Neural cell (in vitro differentiated cells): ENCODE measurements around the gene RAP1A. TPM values are rescaled to one million over a fixed set of nuclear protein-coding genes. Genes with fewer than 3 reads are reported as not detected.

ENCODE experiments used
- H2AFZ ChIP-seq: fragments of 200-600, 300-800 bp; sonication (generic), shearing (Covaris generic); 2 replicates; pipeline ENCODE4 v1.6.0; 2014; ENCODE audit warnings: low read depth, mild to moderate bottlenecking, antibody characterized with exemption, low read length, moderate library complexity
- H3F3A ChIP-seq: fragments of 200-600 bp; shearing (Covaris generic); 2 replicates; pipeline ENCODE4 v1.6.1; 2016; ENCODE audit warnings: mild to moderate bottlenecking, moderate library complexity, mixed read lengths, antibody characterized with exemption, low read length; ENCODE audit not compliant: insufficient read depth, poor library complexity, severe bottlenecking
- H3K27ac ChIP-seq: fragments of 200-600, 300-800 bp; sonication (generic), shearing (Covaris generic); 2 replicates; pipeline ENCODE4 v1.5.1; 2014; ENCODE audit warnings: mild to moderate bottlenecking, low read length, moderate library complexity
- H3K27me3 ChIP-seq: fragments of 300-800, 200-600 bp; sonication (generic), shearing (Covaris generic); 2 replicates; pipeline ENCODE4 v1.6.0; 2014; ENCODE audit warnings: mild to moderate bottlenecking, low read depth, low read length, moderate library complexity; ENCODE audit not compliant: insufficient read depth
- H3K36me3 ChIP-seq: fragments of 300-800, 200-600 bp; sonication (generic), shearing (Covaris generic); 2 replicates; pipeline ENCODE4 v1.5.1; 2014; ENCODE audit warnings: mild to moderate bottlenecking, antibody characterized with exemption, low read length, moderate library complexity; ENCODE audit not compliant: insufficient read depth
- H3K4me2 ChIP-seq: fragments of 300-800, 200-600 bp; sonication (generic), shearing (Covaris generic); 2 replicates; pipeline ENCODE4 v1.6.0; 2014; ENCODE audit warnings: mild to moderate bottlenecking, low read length
- H3K4me3 ChIP-seq: fragments of 300-800, 200-600 bp; sonication (generic), shearing (Covaris generic); 2 replicates; pipeline ENCODE4 v1.5.1; 2014; ENCODE audit warnings: mild to moderate bottlenecking, low read length, moderate library complexity
- H3K79me2 ChIP-seq: fragments of 200-600 bp; shearing (Covaris generic); replicated peaks from 2 replicates; pipeline ENCODE4 v1.6.0; 2014; ENCODE audit warnings: mild to moderate bottlenecking, low read length, moderate library complexity; ENCODE audit not compliant: insufficient read depth
- H3K9ac ChIP-seq: fragments of 300-800, 200-600 bp; sonication (generic), shearing (Covaris generic); 2 replicates; pipeline ENCODE4 v1.6.1; 2016; ENCODE audit warnings: mild to moderate bottlenecking, low read length, mixed read lengths
- H3K9me2 ChIP-seq: fragments of 200-600 bp; shearing (Covaris generic); 2 replicates; pipeline ENCODE4 v1.6.1; 2016; ENCODE audit warnings: mild to moderate bottlenecking, low read length, mixed read lengths; ENCODE audit not compliant: insufficient read depth
- H3K9me3 ChIP-seq: fragments of 200-600, 300-800 bp; sonication (generic), shearing (Covaris generic); 2 replicates; pipeline ENCODE4 v1.6.1; 2016; ENCODE audit warnings: mild to moderate bottlenecking, mixed run types, low read length, moderate library complexity, mixed read lengths
- H4K20me1 ChIP-seq: fragments of 200-600 bp; shearing (Covaris generic); 2 replicates; pipeline ENCODE4 v1.6.1; 2016; ENCODE audit warnings: mild to moderate bottlenecking, mixed run types; ENCODE audit not compliant: insufficient read depth
- CTCF ChIP-seq: fragments of 450-650 bp; IDR thresholded peaks from 2 replicates; pipeline ENCODE4 v1.5.1; 2014; ENCODE audit warnings: antibody characterized with exemption, mild to moderate bottlenecking, moderate library complexity; ENCODE audit not compliant: poor library complexity, severe bottlenecking
- EP300 ChIP-seq: fragments of 450-650 bp; conservative IDR thresholded peaks from 2 replicates; pipeline ENCODE4 v1.6.1; 2014; ENCODE audit warnings: antibody characterized with exemption, mild to moderate bottlenecking, moderate library complexity; ENCODE audit not compliant: poor library complexity, severe bottlenecking
- EZH2 ChIP-seq: fragments of 200-600, 300-800 bp; shearing (Covaris generic), sonication (generic); IDR thresholded peaks from 2 replicates; pipeline ENCODE4 v1.6.1; 2014; ENCODE audit warnings: antibody characterized with exemption, low read length, borderline replicate concordance, mild to moderate bottlenecking; ENCODE audit not compliant: insufficient read depth, poor library complexity, severe bottlenecking
- MXI1 ChIP-seq: fragments of 450-650 bp; conservative IDR thresholded peaks from 2 replicates; pipeline ENCODE4 v1.6.1; 2014; ENCODE audit warnings: antibody characterized with exemption, mild to moderate bottlenecking; ENCODE audit not compliant: poor library complexity, severe bottlenecking
- POLR2AphosphoS5 ChIP-seq: IDR thresholded peaks from 2 replicates; pipeline ENCODE4 v1.6.1; 2012
- RAD21 ChIP-seq: fragments of 450-650 bp; conservative IDR thresholded peaks from 2 replicates; pipeline ENCODE4 v1.6.1; 2014; ENCODE audit warnings: antibody characterized with exemption, mild to moderate bottlenecking, moderate library complexity
- SMC3 ChIP-seq: fragments of 450-650 bp; conservative IDR thresholded peaks from 2 replicates; pipeline ENCODE4 v1.6.1; 2014; ENCODE audit warnings: antibody characterized with exemption, mild to moderate bottlenecking, moderate library complexity; ENCODE audit not compliant: poor library complexity
- TAF1 ChIP-seq: IDR thresholded peaks from 2 replicates; pipeline ENCODE4 v1.6.1; 2012; ENCODE audit warnings: low read depth
- polyA plus RNA-seq: library from polyadenylated mRNA; depleted of rRNA; stranded (reverse); fragments of >200 nt; gene quantifications from 2 replicates; pipeline ENCODE4 v1.2.3, GENCODE V29; 2014
- TF ChIP-seq, protein P1 (sequence below): IDR thresholded peaks from 2 replicates; pipeline ENCODE4 v1.6.1; 2012; ENCODE audit warnings: borderline replicate concordance

RAP1A gene
- polyA plus RNA-seq, 1 donor from 2014 or later, result 28.7 TPM

DNA sequence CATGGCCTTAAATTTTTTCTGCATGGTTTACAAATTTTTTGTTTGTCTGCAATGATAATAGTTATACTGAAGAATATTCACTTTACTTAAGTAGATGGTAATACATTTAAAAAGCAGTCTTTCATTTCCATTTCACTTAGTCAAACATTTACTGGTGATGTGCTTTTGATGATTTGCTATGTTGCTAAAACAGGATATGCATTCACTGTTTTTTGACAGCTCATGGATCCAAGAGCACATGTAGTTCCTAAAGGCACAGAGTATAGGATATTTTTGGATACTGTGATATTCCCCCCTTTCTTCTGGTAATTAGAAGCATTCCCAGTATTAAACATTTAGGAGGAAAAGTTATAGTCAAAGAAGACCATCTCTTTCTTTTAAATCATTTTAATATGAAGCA is 45.9 kb downstream of the RAP1A start:
- H2AFZ ChIP-seq, result no peak overlapping the region
- no peak overlapping the region for H3K9ac ChIP-seq
- no peaks in the 10 kb centered on the region for H3K27me3 ChIP-seq
- no peak overlapping the region for H3K4me2 ChIP-seq
- no peak overlapping the region for H3K4me3 ChIP-seq
- no peaks in the 10 kb centered on the region for H3K9me2 ChIP-seq
- no peaks in the 10 kb centered on the region for H4K20me1 ChIP-seq
- TF ChIP-seq EP300 (no peak), POLR2AphosphoS5 (no peak), TAF1 (no peak), MXI1 (no peak), SMC3 (no peak), RAD21 (no peak), CTCF (no peak), EZH2 (no peak)
- TF ChIP-seq, protein P1, sequence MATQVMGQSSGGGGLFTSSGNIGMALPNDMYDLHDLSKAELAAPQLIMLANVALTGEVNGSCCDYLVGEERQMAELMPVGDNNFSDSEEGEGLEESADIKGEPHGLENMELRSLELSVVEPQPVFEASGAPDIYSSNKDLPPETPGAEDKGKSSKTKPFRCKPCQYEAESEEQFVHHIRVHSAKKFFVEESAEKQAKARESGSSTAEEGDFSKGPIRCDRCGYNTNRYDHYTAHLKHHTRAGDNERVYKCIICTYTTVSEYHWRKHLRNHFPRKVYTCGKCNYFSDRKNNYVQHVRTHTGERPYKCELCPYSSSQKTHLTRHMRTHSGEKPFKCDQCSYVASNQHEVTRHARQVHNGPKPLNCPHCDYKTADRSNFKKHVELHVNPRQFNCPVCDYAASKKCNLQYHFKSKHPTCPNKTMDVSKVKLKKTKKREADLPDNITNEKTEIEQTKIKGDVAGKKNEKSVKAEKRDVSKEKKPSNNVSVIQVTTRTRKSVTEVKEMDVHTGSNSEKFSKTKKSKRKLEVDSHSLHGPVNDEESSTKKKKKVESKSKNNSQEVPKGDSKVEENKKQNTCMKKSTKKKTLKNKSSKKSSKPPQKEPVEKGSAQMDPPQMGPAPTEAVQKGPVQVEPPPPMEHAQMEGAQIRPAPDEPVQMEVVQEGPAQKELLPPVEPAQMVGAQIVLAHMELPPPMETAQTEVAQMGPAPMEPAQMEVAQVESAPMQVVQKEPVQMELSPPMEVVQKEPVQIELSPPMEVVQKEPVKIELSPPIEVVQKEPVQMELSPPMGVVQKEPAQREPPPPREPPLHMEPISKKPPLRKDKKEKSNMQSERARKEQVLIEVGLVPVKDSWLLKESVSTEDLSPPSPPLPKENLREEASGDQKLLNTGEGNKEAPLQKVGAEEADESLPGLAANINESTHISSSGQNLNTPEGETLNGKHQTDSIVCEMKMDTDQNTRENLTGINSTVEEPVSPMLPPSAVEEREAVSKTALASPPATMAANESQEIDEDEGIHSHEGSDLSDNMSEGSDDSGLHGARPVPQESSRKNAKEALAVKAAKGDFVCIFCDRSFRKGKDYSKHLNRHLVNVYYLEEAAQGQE, result no peak
- peaks cover 3% of the 10 kb centered on the region for H3K9me3 ChIP-seq
- H3K27ac ChIP-seq, result no peak overlapping the region
- no peaks in the 10 kb centered on the region for H3F3A ChIP-seq
- no peaks in the 10 kb centered on the region for H3K36me3 ChIP-seq
- H3K79me2 ChIP-seq, result peaks cover 5% of the 10 kb centered on the region

DNA sequence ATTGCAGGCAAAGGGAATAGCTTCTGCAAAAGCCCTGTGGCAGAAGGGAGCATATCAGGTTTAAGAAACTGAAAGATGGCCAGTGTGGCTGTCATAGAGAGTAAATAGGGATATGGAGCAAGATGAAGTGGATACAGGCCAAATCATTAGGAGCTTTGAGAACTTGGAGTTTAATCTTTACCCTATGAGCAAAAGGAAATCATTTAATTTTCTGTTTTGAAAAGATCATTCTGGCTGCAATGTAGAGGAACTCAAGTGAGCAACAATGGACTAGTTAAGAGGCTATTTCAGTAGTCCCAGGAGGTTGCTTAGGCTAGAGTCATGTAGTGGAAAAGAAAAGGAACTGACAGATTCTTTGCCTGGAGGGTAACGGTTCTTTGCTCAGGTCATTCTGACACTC is 47.2 kb downstream of the RAP1A start:
- Histone ChIP-seq H3K9ac (no peak overlapping the region), H3K79me2 (peaks cover 5% of the 10 kb centered on the region), H3K27me3 (no peaks in the 10 kb centered on the region), H4K20me1 (no peaks in the 10 kb centered on the region), H2AFZ (no peak overlapping the region), H3K4me2 (no peak overlapping the region), H3K4me3 (no peak overlapping the region), H3K36me3 (no peaks in the 10 kb centered on the region), H3F3A (no peaks in the 10 kb centered on the region), H3K9me2 (no peaks in the 10 kb centered on the region), H3K27ac (no peak overlapping the region), H3K9me3 (peaks cover 3% of the 10 kb centered on the region)
- TF ChIP-seq SMC3 (no peak), RAD21 (no peak), TAF1 (no peak), EZH2 (no peak), EP300 (no peak), MXI1 (no peak), POLR2AphosphoS5 (no peak), CTCF (no peak)
- TF ChIP-seq, protein P1, result no peak
